DMS53 treated with DMSO at 0.1 percent for 48 hours (cell line): ENCODE results near the gene ZNF536.

ENCODE experiments used
- DNase-seq: peaks from one replicate; lab custom pipeline; 2025; ENCODE audit not compliant: unreplicated experiment; lab: John Stamatoyannopoulos, UW

Gene ZNF536

GRCh38 chr19:30593975-30594745, 222.0 kb downstream of the ZNF536 start:
- DNase-seq, result no peak

- DNase-seq, result no peak
Measured at GRCh38 chr19:30596268-30596667, 224.1 kb downstream of the ZNF536 start.

- no peak for DNase-seq
Measured at GRCh38 chr19:30596813-30597399, 224.7 kb downstream of the ZNF536 start.

- DNase-seq, result no peak
Measured at GRCh38 chr19:30598688-30599087, 226.5 kb downstream of the ZNF536 start.

GRCh38 chr19:30602661-30603350, 230.6 kb downstream of the ZNF536 start:
- no peak for DNase-seq

- no peak for DNase-seq
Measured at GRCh38 chr19:30604657-30605056, 232.5 kb downstream of the ZNF536 start.

- no peak for DNase-seq
Measured at GRCh38 chr19:30605333-30605732, 233.1 kb downstream of the ZNF536 start.

GRCh38 chr19:30606114-30607050, 234.2 kb downstream of the ZNF536 start:
- no peak for DNase-seq
